GM12878 (cell line): Measurements from ENCODE around the gene SYNGR3. TPM values are rescaled to one million over a fixed set of nuclear protein-coding genes. Genes with fewer than 3 reads are reported as not detected.

Experiments
- ATAC-seq: fragments of 200-7000 bp; cut with Tn5 transposase; 3 replicates; pipeline ENCODE4 v1.9.1; 2020; ENCODE audit warnings: mild to moderate bottlenecking, moderate library complexity
- BruUV-seq: library from RNA; stranded (reverse); fragments of 400-500 nt; replicated peaks from 2 replicates; lab custom pipeline; 2021; lab: Mats Ljungman, UMichigan
- CTCF ChIA-PET: fragments of 300-600 bp; sonication (Branson Sonifier 250); formaldehyde crosslinking; extraction: SDS; loops from one replicate; lab custom pipeline; 2021; ENCODE audit warnings: inconsistent platforms; lab: Yijun Ruan, JAX
- POLR2A ChIA-PET: fragments of 350-600 bp; formaldehyde crosslinking; extraction: SDS; loops from one replicate; lab custom pipeline; 2021; ENCODE audit warnings: inconsistent platforms; lab: Charles Lee
- RAD21 ChIA-PET: fragments of 300-600 bp; sonication (Branson Sonifier 250); formaldehyde crosslinking; loops from one replicate; lab custom pipeline; 2023; ENCODE audit warnings: antibody characterized with exemption; ENCODE audit not compliant: unreplicated experiment; lab: Charles Lee
- SMC1A ChIA-PET: fragments of 300-600 bp; sonication (Branson Sonifier 250); formaldehyde crosslinking; loops from one replicate; lab custom pipeline; 2023; ENCODE audit not compliant: unreplicated experiment, uncharacterized antibody; lab: Charles Lee
- DNase-seq: peaks from one replicate; pipeline ENCODE4 v3.0.0-alpha.2; 2011; ENCODE audit warnings: low read depth, low spot score
- FAIRE-seq: peaks from 3 replicates; lab custom pipeline; 2011; peaks lifted over from hg19 to GRCh38; lab: Jason Lieb, UNC
- H2AFZ ChIP-seq: 2 replicates; pipeline ENCODE4 v1.6.0; 2011; ENCODE audit warnings: low read depth, low read length, control low read depth; ENCODE audit not compliant: control insufficient read depth
- H3K27ac ChIP-seq: 2 replicates; pipeline ENCODE4 v1.5.1; 2011; ENCODE audit warnings: control low read depth; ENCODE audit not compliant: control insufficient read depth, insufficient read depth
- H3K27me3 ChIP-seq, 2 experiments: replicated peaks in 1 of 2; 2 replicates each; pipeline versions ENCODE4 v1.6.0 to v1.6.1; 2011; ENCODE audit warnings: low read length in 1 of 2; ENCODE audit not compliant: control insufficient read depth in 2 of 2, insufficient read depth in 2 of 2
- H3K36me3 ChIP-seq, 2 experiments: 2 replicates each; pipeline ENCODE4 v1.5.1; 2011; ENCODE audit warnings: low read length in 1 of 2; ENCODE audit not compliant: control insufficient read depth in 2 of 2, insufficient read depth in 2 of 2
- H3K4me1 ChIP-seq: 2 replicates; pipeline ENCODE4 v1.6.1; 2011; ENCODE audit warnings: mild to moderate bottlenecking, low read length, moderate library complexity, mixed read lengths; ENCODE audit not compliant: control insufficient read depth, insufficient read depth
- H3K4me2 ChIP-seq: 2 replicates; pipeline ENCODE4 v1.6.0; 2011; ENCODE audit warnings: control low read depth; ENCODE audit not compliant: control insufficient read depth, insufficient read depth
- H3K4me3 ChIP-seq: fragments of 200-600 bp; sonication (generic); 2 replicates; pipeline ENCODE4 v1.5.1; 2016
- H3K79me2 ChIP-seq: 2 replicates; pipeline ENCODE4 v1.6.0; 2011; ENCODE audit warnings: low read length; ENCODE audit not compliant: control insufficient read depth, insufficient read depth
- H3K9ac ChIP-seq: 2 replicates; pipeline ENCODE4 v1.8.0; 2011; ENCODE audit warnings: low read length, control low read depth, mixed read lengths; ENCODE audit not compliant: control insufficient read depth, insufficient read depth
- H3K9me3 ChIP-seq: replicated peaks from 3 replicates; pipeline ENCODE4 v1.5.1; 2011; ENCODE audit warnings: mild to moderate bottlenecking, low read length; ENCODE audit not compliant: control insufficient read depth, insufficient read depth
- H4K20me1 ChIP-seq: 2 replicates; pipeline ENCODE4 v1.6.0; 2011; ENCODE audit not compliant: control insufficient read depth, insufficient read depth
- ATF7 ChIP-seq: fragments of 450-650 bp; IDR thresholded peaks from 2 replicates; pipeline ENCODE4 v1.6.1; 2016; ENCODE audit warnings: low read depth, mild to moderate bottlenecking
- BMI1 ChIP-seq: fragments of 450-650 bp; IDR thresholded peaks from 2 replicates; pipeline ENCODE4 v1.6.1; 2016; ENCODE audit warnings: mild to moderate bottlenecking, moderate library complexity, borderline replicate concordance
- CEBPB ChIP-seq, 2 experiments: fragments of 150-350 bp in 1 of 2; IDR thresholded peaks; 2 replicates each; pipeline ENCODE4 v1.6.1; 2012 to 2014; ENCODE audit warnings: low read depth in 2 of 2, low read length in 2 of 2, borderline replicate concordance in 1 of 2, inconsistent platforms in 1 of 2
- DPF2 ChIP-seq: fragments of 450-650 bp; IDR thresholded peaks from 2 replicates; pipeline ENCODE4 v1.6.1; 2017; ENCODE audit warnings: mild to moderate bottlenecking
- FOXM1 ChIP-seq: IDR thresholded peaks from 2 replicates; pipeline ENCODE4 v1.6.1; 2012; ENCODE audit warnings: low read depth, mild to moderate bottlenecking, inconsistent platforms, low read length, moderate library complexity
- GABPA ChIP-seq: IDR thresholded peaks from 2 replicates; pipeline ENCODE4 v1.6.1; 2014; ENCODE audit warnings: antibody characterized with exemption, low read depth, mild to moderate bottlenecking, inconsistent platforms
- PRDM15 ChIP-seq: fragments of 450-650 bp; formaldehyde crosslinking; IDR thresholded peaks from 2 replicates; pipeline ENCODE4 v1.4.0; 2020; ENCODE audit warnings: mild to moderate bottlenecking, moderate library complexity
- STAT3 ChIP-seq: IDR thresholded peaks from 2 replicates; pipeline ENCODE4 v1.6.1; 2011; ENCODE audit warnings: low read depth, low read length, improper control_type of control experiment
- TCF3 ChIP-seq: IDR thresholded peaks from 2 replicates; pipeline ENCODE4 v1.6.1; 2012; ENCODE audit warnings: low read depth, mild to moderate bottlenecking, low read length, borderline replicate concordance; ENCODE audit not compliant: insufficient read depth
- YBX1 ChIP-seq: fragments of 450-650 bp; IDR thresholded peaks from 2 replicates; pipeline ENCODE4 v1.6.1; 2016; ENCODE audit warnings: antibody characterized with exemption
- ZBED1 ChIP-seq: IDR thresholded peaks from 2 replicates; pipeline ENCODE4 v1.6.1; 2016; ENCODE audit warnings: borderline replicate concordance
- WGBS: methylation state at CpG from one replicate; pipeline ENCODE4 v1.1.6; 2016; ENCODE audit warnings: low lambda C conversion rate; ENCODE audit not compliant: insufficient replicate concordance, insufficient coverage; ENCODE audit errors: missing lambda C conversion rate; 5-methylcytosine and 5-hydroxymethylcytosine counted together
- in situ Hi-C: fragments of 300-500 bp; cut with MboI; formaldehyde crosslinking; loops from 9 replicates; pipeline ENCODE4 v1.14.3; 2018; ENCODE audit warnings: mixed read lengths
- intact Hi-C: fragments of 100-400 bp; cut with micrococcal nuclease; formaldehyde crosslinking; loops from one replicate; pipeline ENCODE4 v1.14.2; 2022; ENCODE audit not compliant: unreplicated experiment
- polyA plus RNA-seq, 11 experiments: library from polyadenylated mRNA; depleted of rRNA in 4 of 11; unstranded in 6 of 11; stranded (reverse) in 5 of 11; fragments of >200 nt; fragmentation: Nextera tagmentation in 4 of 11; fragmentation: Illumina TruSeq in 1 of 11; extraction: Ambion mirVana in 4 of 11; extraction: Trizol in 1 of 11; gene quantifications; 1 replicate in 1 of 11; 2 replicates in 10 of 11; pipeline versions ENCODE4 v1.2.1 to v1.2.3, GENCODE V29; 2011 to 2016; ENCODE audit warnings: inconsistent platforms in 2 of 11, missing spikeins in 2 of 11, low read depth in 1 of 11
- total RNA-seq, 4 experiments: library from RNA; depleted of rRNA in 3 of 4; stranded (reverse); fragments of >200 nt in 3 of 4; fragmentation: Illumina TruSeq in 1 of 4; extraction: Trizol in 1 of 4; gene quantifications; 2 replicates each; pipeline versions ENCODE4 v1.2.1 to v1.2.3, GENCODE V29; 2013 to 2021
- TF ChIP-seq, protein P1 (sequence below): fragments of 150-350 bp; IDR thresholded peaks from 2 replicates; pipeline ENCODE4 v1.6.1; 2014; ENCODE audit warnings: mild to moderate bottlenecking, low read depth, low read length
- TF ChIP-seq, protein P2 (sequence below): IDR thresholded peaks from 2 replicates; pipeline ENCODE4 v1.6.1; 2011; ENCODE audit warnings: borderline replicate concordance, low read depth, mild to moderate bottlenecking, moderate library complexity, low read length; ENCODE audit not compliant: insufficient read depth, poor library complexity, severe bottlenecking
- TF ChIP-seq, protein P3 (sequence below): fragments of 450-650 bp; IDR thresholded peaks from 2 replicates; pipeline ENCODE4 v1.6.1; 2017; ENCODE audit warnings: mild to moderate bottlenecking, moderate library complexity

Gene SYNGR3
- total and polyA plus RNA-seq, 10 of the 15 experiments (the other 5 are each of a cell fraction or from before 2014, with no cell fraction given), result 1.2 to 18.1 (median 6.6) TPM

DNA sequence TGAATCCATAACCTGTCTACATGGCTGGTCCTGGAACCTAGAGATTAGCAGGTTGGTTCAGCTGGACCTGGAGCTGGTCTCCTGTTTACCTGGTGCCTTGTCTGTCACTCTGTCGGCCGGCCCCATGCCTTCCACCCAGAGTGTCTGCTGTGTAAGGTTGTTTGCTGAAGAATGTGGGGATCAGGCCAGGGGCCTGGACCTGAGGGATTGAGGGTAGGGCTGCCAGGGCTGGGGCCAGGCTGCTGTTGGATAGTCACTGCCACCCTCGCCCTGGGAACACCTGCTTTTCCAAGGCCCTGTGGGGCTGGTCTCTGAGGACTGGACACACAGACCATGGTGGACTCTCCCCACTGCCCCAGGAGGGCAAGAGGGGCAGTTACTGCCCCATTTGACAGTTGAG, 38.4 kb downstream of the SYNGR3 start:
- Histone ChIP-seq H3K79me2 (no peaks in the 10 kb centered on the region), H3K9me3 (no peaks in the 10 kb centered on the region), H3K9ac (no peak overlapping the region), H3K27ac (no peak overlapping the region), H2AFZ (no peak overlapping the region), H4K20me1 (peaks cover 5% of the 10 kb centered on the region; the same call in 1 of the 2 replicates), H3K4me1 (peaks cover 2% of the 10 kb centered on the region; the same call in 1 of the 2 replicates), H3K4me3 (no peak overlapping the region), H3K27me3 (peaks cover 11 to 13% of the 10 kb centered on the region in 2 experiments)
- DNase-seq, result no peak
- ChIA-PET RAD21 (no interaction called here), CTCF (no interaction called here), POLR2A (no interaction called here), SMC1A (interaction anchor here (0.9 kb wide), 1 partner anchor 112 kb away, joined by 4 read pairs; no protein-coding TSS in a partner anchor)
- 29% methylated on average over 3 of the region's 3 CpGs for WGBS
- in situ Hi-C loops, result no loop called here
- BruUV-seq, result no TSS peak
- intact Hi-C loops, result no loop called here
- no peak for ATAC-seq
- TF ChIP-seq ATF7 (no peak), STAT3 (no peak), CEBPB (IDR thresholded peaks at IDR 0.05; ENCODE audit: borderline replicate concordance in 1 of 2, low read depth in 2 of 2, low read length in 2 of 2) (no peak), YBX1 (no peak), ZBED1 (no peak), BMI1 (no peak), PRDM15 (CRISPR knock-in tag) (no peak), TCF3 (no peak), DPF2 (no peak), GABPA (no peak), FOXM1 (no peak)
- TF ChIP-seq, protein P1, sequence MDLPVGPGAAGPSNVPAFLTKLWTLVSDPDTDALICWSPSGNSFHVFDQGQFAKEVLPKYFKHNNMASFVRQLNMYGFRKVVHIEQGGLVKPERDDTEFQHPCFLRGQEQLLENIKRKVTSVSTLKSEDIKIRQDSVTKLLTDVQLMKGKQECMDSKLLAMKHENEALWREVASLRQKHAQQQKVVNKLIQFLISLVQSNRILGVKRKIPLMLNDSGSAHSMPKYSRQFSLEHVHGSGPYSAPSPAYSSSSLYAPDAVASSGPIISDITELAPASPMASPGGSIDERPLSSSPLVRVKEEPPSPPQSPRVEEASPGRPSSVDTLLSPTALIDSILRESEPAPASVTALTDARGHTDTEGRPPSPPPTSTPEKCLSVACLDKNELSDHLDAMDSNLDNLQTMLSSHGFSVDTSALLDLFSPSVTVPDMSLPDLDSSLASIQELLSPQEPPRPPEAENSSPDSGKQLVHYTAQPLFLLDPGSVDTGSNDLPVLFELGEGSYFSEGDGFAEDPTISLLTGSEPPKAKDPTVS, result no peak
- TF ChIP-seq, protein P2, sequence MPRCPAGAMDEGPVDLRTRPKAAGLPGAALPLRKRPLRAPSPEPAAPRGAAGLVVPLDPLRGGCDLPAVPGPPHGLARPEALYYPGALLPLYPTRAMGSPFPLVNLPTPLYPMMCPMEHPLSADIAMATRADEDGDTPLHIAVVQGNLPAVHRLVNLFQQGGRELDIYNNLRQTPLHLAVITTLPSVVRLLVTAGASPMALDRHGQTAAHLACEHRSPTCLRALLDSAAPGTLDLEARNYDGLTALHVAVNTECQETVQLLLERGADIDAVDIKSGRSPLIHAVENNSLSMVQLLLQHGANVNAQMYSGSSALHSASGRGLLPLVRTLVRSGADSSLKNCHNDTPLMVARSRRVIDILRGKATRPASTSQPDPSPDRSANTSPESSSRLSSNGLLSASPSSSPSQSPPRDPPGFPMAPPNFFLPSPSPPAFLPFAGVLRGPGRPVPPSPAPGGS, result no peak
- TF ChIP-seq, protein P3, sequence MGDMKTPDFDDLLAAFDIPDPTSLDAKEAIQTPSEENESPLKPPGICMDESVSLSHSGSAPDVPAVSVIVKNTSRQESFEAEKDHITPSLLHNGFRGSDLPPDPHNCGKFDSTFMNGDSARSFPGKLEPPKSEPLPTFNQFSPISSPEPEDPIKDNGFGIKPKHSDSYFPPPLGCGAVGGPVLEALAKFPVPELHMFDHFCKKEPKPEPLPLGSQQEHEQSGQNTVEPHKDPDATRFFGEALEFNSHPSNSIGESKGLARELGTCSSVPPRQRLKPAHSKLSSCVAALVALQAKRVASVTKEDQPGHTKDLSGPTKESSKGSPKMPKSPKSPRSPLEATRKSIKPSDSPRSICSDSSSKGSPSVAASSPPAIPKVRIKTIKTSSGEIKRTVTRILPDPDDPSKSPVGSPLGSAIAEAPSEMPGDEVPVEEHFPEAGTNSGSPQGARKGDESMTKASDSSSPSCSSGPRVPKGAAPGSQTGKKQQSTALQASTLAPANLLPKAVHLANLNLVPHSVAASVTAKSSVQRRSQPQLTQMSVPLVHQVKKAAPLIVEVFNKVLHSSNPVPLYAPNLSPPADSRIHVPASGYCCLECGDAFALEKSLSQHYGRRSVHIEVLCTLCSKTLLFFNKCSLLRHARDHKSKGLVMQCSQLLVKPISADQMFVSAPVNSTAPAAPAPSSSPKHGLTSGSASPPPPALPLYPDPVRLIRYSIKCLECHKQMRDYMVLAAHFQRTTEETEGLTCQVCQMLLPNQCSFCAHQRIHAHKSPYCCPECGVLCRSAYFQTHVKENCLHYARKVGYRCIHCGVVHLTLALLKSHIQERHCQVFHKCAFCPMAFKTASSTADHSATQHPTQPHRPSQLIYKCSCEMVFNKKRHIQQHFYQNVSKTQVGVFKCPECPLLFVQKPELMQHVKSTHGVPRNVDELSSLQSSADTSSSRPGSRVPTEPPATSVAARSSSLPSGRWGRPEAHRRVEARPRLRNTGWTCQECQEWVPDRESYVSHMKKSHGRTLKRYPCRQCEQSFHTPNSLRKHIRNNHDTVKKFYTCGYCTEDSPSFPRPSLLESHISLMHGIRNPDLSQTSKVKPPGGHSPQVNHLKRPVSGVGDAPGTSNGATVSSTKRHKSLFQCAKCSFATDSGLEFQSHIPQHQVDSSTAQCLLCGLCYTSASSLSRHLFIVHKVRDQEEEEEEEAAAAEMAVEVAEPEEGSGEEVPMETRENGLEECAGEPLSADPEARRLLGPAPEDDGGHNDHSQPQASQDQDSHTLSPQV, result no peak
- TF ChIP-seq, all 136 proteins: peak for 0
- no peak for FAIRE-seq
- H3K36me3 ChIP-seq, result no peaks in the 10 kb centered on the region
- H3K4me2 ChIP-seq, result no peak overlapping the region
